GM12878 (cell line): Measurements from ENCODE around the gene C3AR1. TPM values are rescaled to one million over a fixed set of nuclear protein-coding genes. Genes with fewer than 3 reads are reported as not detected.
A peak's percentile ranks its signal among the peaks of the same experiment; 100 is the strongest.

ENCODE experiments used
- ATAC-seq: fragments of 200-7000 bp; cut with Tn5 transposase; 3 replicates; pipeline ENCODE4 v1.9.1; 2020; ENCODE audit warnings: mild to moderate bottlenecking, moderate library complexity
- BruUV-seq: library from RNA; stranded (reverse); fragments of 400-500 nt; replicated peaks from 2 replicates; lab custom pipeline; 2021; lab: Mats Ljungman, UMichigan
- CTCF ChIA-PET: fragments of 300-600 bp; sonication (Branson Sonifier 250); formaldehyde crosslinking; extraction: SDS; loops from one replicate; lab custom pipeline; 2021; ENCODE audit warnings: inconsistent platforms; lab: Yijun Ruan, JAX
- POLR2A ChIA-PET: fragments of 350-600 bp; formaldehyde crosslinking; extraction: SDS; loops from one replicate; lab custom pipeline; 2021; ENCODE audit warnings: inconsistent platforms; lab: Charles Lee
- RAD21 ChIA-PET: fragments of 300-600 bp; sonication (Branson Sonifier 250); formaldehyde crosslinking; loops from one replicate; lab custom pipeline; 2023; ENCODE audit warnings: antibody characterized with exemption; ENCODE audit not compliant: unreplicated experiment; lab: Charles Lee
- SMC1A ChIA-PET: fragments of 300-600 bp; sonication (Branson Sonifier 250); formaldehyde crosslinking; loops from one replicate; lab custom pipeline; 2023; ENCODE audit not compliant: unreplicated experiment, uncharacterized antibody; lab: Charles Lee
- DNase-seq: peaks from one replicate; pipeline ENCODE4 v3.0.0-alpha.2; 2011; ENCODE audit warnings: low read depth, low spot score
- FAIRE-seq: peaks from 3 replicates; lab custom pipeline; 2011; peaks lifted over from hg19 to GRCh38; lab: Jason Lieb, UNC
- H2AFZ ChIP-seq: 2 replicates; pipeline ENCODE4 v1.6.0; 2011; ENCODE audit warnings: low read depth, low read length, control low read depth; ENCODE audit not compliant: control insufficient read depth
- H3K27ac ChIP-seq: 2 replicates; pipeline ENCODE4 v1.5.1; 2011; ENCODE audit warnings: control low read depth; ENCODE audit not compliant: control insufficient read depth, insufficient read depth
- H3K27me3 ChIP-seq, 2 experiments: replicated peaks in 1 of 2; 2 replicates each; pipeline versions ENCODE4 v1.6.0 to v1.6.1; 2011; ENCODE audit warnings: low read length in 1 of 2; ENCODE audit not compliant: control insufficient read depth in 2 of 2, insufficient read depth in 2 of 2
- H3K36me3 ChIP-seq, 2 experiments: 2 replicates each; pipeline ENCODE4 v1.5.1; 2011; ENCODE audit warnings: low read length in 1 of 2; ENCODE audit not compliant: control insufficient read depth in 2 of 2, insufficient read depth in 2 of 2
- H3K4me1 ChIP-seq: 2 replicates; pipeline ENCODE4 v1.6.1; 2011; ENCODE audit warnings: mild to moderate bottlenecking, low read length, moderate library complexity, mixed read lengths; ENCODE audit not compliant: control insufficient read depth, insufficient read depth
- H3K4me2 ChIP-seq: 2 replicates; pipeline ENCODE4 v1.6.0; 2011; ENCODE audit warnings: control low read depth; ENCODE audit not compliant: control insufficient read depth, insufficient read depth
- H3K4me3 ChIP-seq: fragments of 200-600 bp; sonication (generic); 2 replicates; pipeline ENCODE4 v1.5.1; 2016
- H3K79me2 ChIP-seq: 2 replicates; pipeline ENCODE4 v1.6.0; 2011; ENCODE audit warnings: low read length; ENCODE audit not compliant: control insufficient read depth, insufficient read depth
- H3K9ac ChIP-seq: 2 replicates; pipeline ENCODE4 v1.8.0; 2011; ENCODE audit warnings: low read length, control low read depth, mixed read lengths; ENCODE audit not compliant: control insufficient read depth, insufficient read depth
- H3K9me3 ChIP-seq: replicated peaks from 3 replicates; pipeline ENCODE4 v1.5.1; 2011; ENCODE audit warnings: mild to moderate bottlenecking, low read length; ENCODE audit not compliant: control insufficient read depth, insufficient read depth
- H4K20me1 ChIP-seq: 2 replicates; pipeline ENCODE4 v1.6.0; 2011; ENCODE audit not compliant: control insufficient read depth, insufficient read depth
- CTCF ChIP-seq, 3 experiments: IDR thresholded peaks in 2 of 3; conservative IDR thresholded peaks in 1 of 3; 2 replicates each; pipeline ENCODE4 v1.5.1; 2011; ENCODE audit warnings: low read depth in 3 of 3, low read length in 3 of 3, mild to moderate bottlenecking in 3 of 3, control low read depth in 2 of 3, moderate library complexity in 2 of 3, inconsistent platforms in 1 of 3, mixed read lengths in 1 of 3; ENCODE audit not compliant: control insufficient read depth in 2 of 3, insufficient read depth in 1 of 3; ENCODE audit errors: extremely low read depth in 1 of 3
- RAD21 ChIP-seq: IDR thresholded peaks from 2 replicates; pipeline ENCODE4 v1.6.1; 2011; ENCODE audit warnings: mild to moderate bottlenecking, low read depth, low read length, moderate library complexity; ENCODE audit not compliant: insufficient read depth
- RBBP5 ChIP-seq: fragments of 200-600 bp; sonication (generic); conservative IDR thresholded peaks from 2 replicates; pipeline ENCODE4 v1.6.1; 2016
- SMC3 ChIP-seq: IDR thresholded peaks from 2 replicates; pipeline ENCODE4 v1.6.1; 2011; ENCODE audit warnings: low read length, improper control_type of control experiment, borderline replicate concordance
- WGBS: methylation state at CpG from one replicate; pipeline ENCODE4 v1.1.6; 2016; ENCODE audit warnings: low lambda C conversion rate; ENCODE audit not compliant: insufficient replicate concordance, insufficient coverage; ENCODE audit errors: missing lambda C conversion rate; 5-methylcytosine and 5-hydroxymethylcytosine counted together
- in situ Hi-C: fragments of 300-500 bp; cut with MboI; formaldehyde crosslinking; loops from 9 replicates; pipeline ENCODE4 v1.14.3; 2018; ENCODE audit warnings: mixed read lengths
- intact Hi-C: fragments of 100-400 bp; cut with micrococcal nuclease; formaldehyde crosslinking; loops from one replicate; pipeline ENCODE4 v1.14.2; 2022; ENCODE audit not compliant: unreplicated experiment
- polyA plus RNA-seq, 11 experiments: library from polyadenylated mRNA; depleted of rRNA in 4 of 11; unstranded in 6 of 11; stranded (reverse) in 5 of 11; fragments of >200 nt; fragmentation: Nextera tagmentation in 4 of 11; fragmentation: Illumina TruSeq in 1 of 11; extraction: Ambion mirVana in 4 of 11; extraction: Trizol in 1 of 11; gene quantifications; 1 replicate in 1 of 11; 2 replicates in 10 of 11; pipeline versions ENCODE4 v1.2.1 to v1.2.3, GENCODE V29; 2011 to 2016; ENCODE audit warnings: inconsistent platforms in 2 of 11, missing spikeins in 2 of 11, low read depth in 1 of 11
- total RNA-seq, 4 experiments: library from RNA; depleted of rRNA in 3 of 4; stranded (reverse); fragments of >200 nt in 3 of 4; fragmentation: Illumina TruSeq in 1 of 4; extraction: Trizol in 1 of 4; gene quantifications; 2 replicates each; pipeline versions ENCODE4 v1.2.1 to v1.2.3, GENCODE V29; 2013 to 2021

The C3AR1 gene
- total and polyA plus RNA-seq, 10 of the 15 experiments (the other 5 are each of a cell fraction or from before 2014, with no cell fraction given): 0.08 to 0.42 (median 0.10) TPM; not detected in 5

- H3K27me3 ChIP-seq: no peaks in the 10 kb centered on the region
- BruUV-seq: no TSS peak
- SMC1A ChIA-PET: interaction anchor here (0.6 to 2.0 kb wide), 18 partner anchors 9 to 219 kb away, joined by 3 to 14 read pairs (median 4); no protein-coding TSS in a partner anchor
- H2AFZ ChIP-seq: no peak overlapping the region
- H3K27ac ChIP-seq: no peak overlapping the region
- FAIRE-seq (no peak), ATAC-seq (peak; percentile 11; the same call in 1 of the 3 replicates), DNase-seq (no peak)
- in situ Hi-C loops (no loop called here), intact Hi-C loops (loop anchor here (1.0 to 10.0 kb wide), 2 partner anchors 32 to 214 kb away; no protein-coding TSS in a partner anchor)
- 67% methylated on average over 4 of the region's 4 CpGs for WGBS
- peaks cover 5% of the 10 kb centered on the region; the same call in 1 of the 2 replicates for H3K4me1 ChIP-seq
- H4K20me1 ChIP-seq: no peaks in the 10 kb centered on the region
- H3K4me3 ChIP-seq: no peak overlapping the region
- RAD21 ChIA-PET: interaction anchor here (0.7 to 3.0 kb wide), 11 partner anchors 10 to 248 kb away, joined by 3 to 14 read pairs (median 6); no protein-coding TSS in a partner anchor
- TF ChIP-seq SMC3: peak; percentile 46; the same call in 1 of the 2 replicates
- peak; percentile 72 for TF ChIP-seq RAD21
- TF ChIP-seq CTCF (IDR thresholded peaks at IDR 0.05 in 2 of 3, conservative IDR thresholded peaks at IDR 0.05 in 1 of 3; ENCODE audit: control insufficient read depth in 2 of 3, extremely low read depth in 1 of 3, insufficient read depth in 1 of 3, low read depth in 3 of 3, low read length in 3 of 3): peak; percentile 12 to 52 (median 36); a peak in 4 of 6 replicates
- no peak for TF ChIP-seq RBBP5
- CTCF ChIA-PET: interaction anchor here (0.7 to 7.9 kb wide), 16 partner anchors 9 to 401 kb away, joined by 3 to 115 read pairs (median 6); partner anchors contain the start of genes C3AR1, FOXJ2 and SLC2A3
- H3K4me2 ChIP-seq: no peak overlapping the region
- H3K36me3 ChIP-seq: no peaks in the 10 kb centered on the region
- POLR2A ChIA-PET: interaction anchor here (2.7 kb wide), 1 partner anchor 9 kb away, joined by 13 read pairs; no protein-coding TSS in a partner anchor
- no peak overlapping the region for H3K9ac ChIP-seq
- H3K79me2 ChIP-seq: peaks cover 22% of the 10 kb centered on the region
- H3K9me3 ChIP-seq: no peaks in the 10 kb centered on the region
These were observed 12.2 kb upstream of the C3AR1 start for GRCh38 chr12:8078398-8078797.
